Ishikawa (cell line): ENCODE measurements around the gene LHX1.

Source experiments
- CEBPB ChIP-seq: IDR thresholded peaks from 2 replicates; pipeline ENCODE4 v1.6.1; 2012
- CREB1 ChIP-seq: IDR thresholded peaks from 2 replicates; pipeline ENCODE4 v1.6.1; 2012; ENCODE audit warnings: low read depth
- EP300 ChIP-seq: IDR thresholded peaks from 2 replicates; pipeline ENCODE4 v1.6.1; 2012; ENCODE audit warnings: borderline replicate concordance
- FOXM1 ChIP-seq: IDR thresholded peaks from 2 replicates; pipeline ENCODE4 v1.6.1; 2012; ENCODE audit warnings: low read depth, borderline replicate concordance
- RAD21 ChIP-seq: IDR thresholded peaks from 2 replicates; pipeline ENCODE4 v1.6.1; 2012; ENCODE audit warnings: low read depth
- TAF1 ChIP-seq: IDR thresholded peaks from 2 replicates; pipeline ENCODE4 v1.6.1; 2012; ENCODE audit warnings: low read depth, mild to moderate bottlenecking
- TCF12 ChIP-seq: IDR thresholded peaks from 2 replicates; pipeline ENCODE4 v1.6.1; 2012; ENCODE audit warnings: low read depth
- YY1 ChIP-seq: IDR thresholded peaks from 2 replicates; pipeline ENCODE4 v1.6.1; 2012; ENCODE audit warnings: low read depth
- ZBTB7A ChIP-seq: IDR thresholded peaks from 2 replicates; pipeline ENCODE4 v1.6.1; 2012; ENCODE audit warnings: low read depth
- TF ChIP-seq, protein P1 (sequence below): IDR thresholded peaks from 2 replicates; pipeline ENCODE4 v1.6.1; 2012
- TF ChIP-seq, protein P2 (sequence below): IDR thresholded peaks from 2 replicates; pipeline ENCODE4 v1.6.1; 2012
- TF ChIP-seq, protein P3 (sequence below): IDR thresholded peaks from 2 replicates; pipeline ENCODE4 v1.6.1; 2012; ENCODE audit warnings: low read depth, mild to moderate bottlenecking

DNA sequence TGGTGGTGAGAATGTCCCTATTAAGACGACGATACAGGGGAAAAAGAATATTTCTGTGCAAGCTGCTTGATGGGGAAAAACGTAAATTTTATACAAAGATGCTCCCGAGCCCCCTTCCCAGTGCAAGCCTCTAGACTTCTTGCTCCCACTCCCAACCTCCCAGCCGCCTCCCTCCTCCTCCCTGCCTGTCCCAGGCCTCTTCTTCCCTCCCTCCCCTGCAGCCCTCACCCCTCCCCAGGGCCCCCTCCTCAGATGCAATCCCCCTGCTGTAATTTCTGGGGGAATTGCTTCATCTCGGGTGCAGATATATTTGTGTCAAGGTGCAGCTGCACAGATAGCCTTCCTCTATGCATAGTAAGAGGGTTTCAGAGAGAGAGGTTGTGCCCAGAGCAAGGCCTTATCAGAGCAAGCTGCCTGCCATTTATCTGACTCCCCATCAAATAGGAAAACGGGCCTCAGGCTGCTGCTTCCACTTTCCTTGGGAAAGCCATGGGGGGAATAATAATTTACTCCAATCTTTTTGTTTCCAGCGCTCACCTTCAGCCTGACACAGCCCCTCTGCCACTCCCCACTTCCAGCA is 47.4 kb upstream of the LHX1 start:
- TF ChIP-seq, protein P1, sequence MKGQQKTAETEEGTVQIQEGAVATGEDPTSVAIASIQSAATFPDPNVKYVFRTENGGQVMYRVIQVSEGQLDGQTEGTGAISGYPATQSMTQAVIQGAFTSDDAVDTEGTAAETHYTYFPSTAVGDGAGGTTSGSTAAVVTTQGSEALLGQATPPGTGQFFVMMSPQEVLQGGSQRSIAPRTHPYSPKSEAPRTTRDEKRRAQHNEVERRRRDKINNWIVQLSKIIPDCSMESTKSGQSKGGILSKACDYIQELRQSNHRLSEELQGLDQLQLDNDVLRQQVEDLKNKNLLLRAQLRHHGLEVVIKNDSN: no peak
- TF ChIP-seq TCF12: no peak
- no peak for TF ChIP-seq YY1
- no peak for TF ChIP-seq CREB1
- no peak for TF ChIP-seq TAF1
- no peak for TF ChIP-seq EP300
- TF ChIP-seq RAD21: no peak
- TF ChIP-seq, protein P2, sequence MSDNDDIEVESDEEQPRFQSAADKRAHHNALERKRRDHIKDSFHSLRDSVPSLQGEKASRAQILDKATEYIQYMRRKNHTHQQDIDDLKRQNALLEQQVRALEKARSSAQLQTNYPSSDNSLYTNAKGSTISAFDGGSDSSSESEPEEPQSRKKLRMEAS: no peak
- TF ChIP-seq CEBPB: no peak
- TF ChIP-seq, protein P3, sequence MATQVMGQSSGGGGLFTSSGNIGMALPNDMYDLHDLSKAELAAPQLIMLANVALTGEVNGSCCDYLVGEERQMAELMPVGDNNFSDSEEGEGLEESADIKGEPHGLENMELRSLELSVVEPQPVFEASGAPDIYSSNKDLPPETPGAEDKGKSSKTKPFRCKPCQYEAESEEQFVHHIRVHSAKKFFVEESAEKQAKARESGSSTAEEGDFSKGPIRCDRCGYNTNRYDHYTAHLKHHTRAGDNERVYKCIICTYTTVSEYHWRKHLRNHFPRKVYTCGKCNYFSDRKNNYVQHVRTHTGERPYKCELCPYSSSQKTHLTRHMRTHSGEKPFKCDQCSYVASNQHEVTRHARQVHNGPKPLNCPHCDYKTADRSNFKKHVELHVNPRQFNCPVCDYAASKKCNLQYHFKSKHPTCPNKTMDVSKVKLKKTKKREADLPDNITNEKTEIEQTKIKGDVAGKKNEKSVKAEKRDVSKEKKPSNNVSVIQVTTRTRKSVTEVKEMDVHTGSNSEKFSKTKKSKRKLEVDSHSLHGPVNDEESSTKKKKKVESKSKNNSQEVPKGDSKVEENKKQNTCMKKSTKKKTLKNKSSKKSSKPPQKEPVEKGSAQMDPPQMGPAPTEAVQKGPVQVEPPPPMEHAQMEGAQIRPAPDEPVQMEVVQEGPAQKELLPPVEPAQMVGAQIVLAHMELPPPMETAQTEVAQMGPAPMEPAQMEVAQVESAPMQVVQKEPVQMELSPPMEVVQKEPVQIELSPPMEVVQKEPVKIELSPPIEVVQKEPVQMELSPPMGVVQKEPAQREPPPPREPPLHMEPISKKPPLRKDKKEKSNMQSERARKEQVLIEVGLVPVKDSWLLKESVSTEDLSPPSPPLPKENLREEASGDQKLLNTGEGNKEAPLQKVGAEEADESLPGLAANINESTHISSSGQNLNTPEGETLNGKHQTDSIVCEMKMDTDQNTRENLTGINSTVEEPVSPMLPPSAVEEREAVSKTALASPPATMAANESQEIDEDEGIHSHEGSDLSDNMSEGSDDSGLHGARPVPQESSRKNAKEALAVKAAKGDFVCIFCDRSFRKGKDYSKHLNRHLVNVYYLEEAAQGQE: no peak
- no peak for TF ChIP-seq ZBTB7A
- no peak for TF ChIP-seq FOXM1
